NT2/D1 (cell line): ENCODE measurements around the gene CPD.

ENCODE experiments used
- SUZ12 ChIP-seq: IDR thresholded peaks from 2 replicates; pipeline ENCODE4 v1.6.1; 2011; ENCODE audit not compliant: insufficient read length, insufficient read depth; ENCODE audit errors: extremely low read depth
- YY1 ChIP-seq: IDR thresholded peaks from 2 replicates; pipeline ENCODE4 v1.6.1; 2011; ENCODE audit not compliant: insufficient read length, insufficient read depth
- ZNF274 ChIP-seq: IDR thresholded peaks from 2 replicates; pipeline ENCODE4 v1.6.1; 2011; ENCODE audit warnings: mild to moderate bottlenecking, low read depth, low read length

DNA sequence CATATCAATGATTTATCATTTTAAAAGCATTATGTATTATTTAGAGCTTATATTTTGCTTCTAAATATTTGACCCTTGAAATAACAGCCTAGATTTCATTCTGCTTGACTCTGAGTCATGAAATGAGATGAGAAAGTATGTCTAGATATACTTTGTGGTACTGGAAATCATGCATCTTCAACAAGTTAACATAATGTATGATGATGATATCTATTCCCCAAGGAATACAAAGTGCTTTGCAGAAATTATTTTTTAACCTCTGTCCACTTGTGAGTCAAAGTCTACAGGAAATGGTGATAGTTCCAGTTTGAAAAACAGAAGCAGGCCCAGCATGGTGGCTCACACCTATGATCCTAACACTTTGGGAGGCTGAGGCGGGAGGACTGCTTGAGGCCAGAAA, 134.6 kb downstream of the CPD start:
- TF ChIP-seq ZNF274 = no peak
- no peak for TF ChIP-seq SUZ12
- no peak for TF ChIP-seq YY1
